Neuronal stem cell (in vitro differentiated cells): ENCODE measurements around the gene JPH4.

Source experiments
- DNase-seq: peaks from one replicate; pipeline ENCODE4 v3.0.0-alpha.2; 2013; ENCODE audit warnings: low spot score
- H2AFZ ChIP-seq: one replicate; pipeline ENCODE4 v1.6.1; 2013; ENCODE audit warnings: mild to moderate bottlenecking, low read length, inconsistent platforms
- H2AK5ac ChIP-seq: 2 replicates; pipeline ENCODE4 v1.6.1; 2013; ENCODE audit warnings: low read depth, mild to moderate bottlenecking, inconsistent platforms, low read length, moderate library complexity, mixed read lengths
- H2BK120ac ChIP-seq: 2 replicates; pipeline ENCODE4 v1.6.1; 2013; ENCODE audit warnings: low read depth, mild to moderate bottlenecking, inconsistent platforms, low read length, moderate library complexity, mixed read lengths
- H2BK12ac ChIP-seq: one replicate; pipeline ENCODE4 v1.6.1; 2013; ENCODE audit warnings: low read length, inconsistent platforms
- H2BK15ac ChIP-seq: 2 replicates; pipeline ENCODE4 v1.6.1; 2013; ENCODE audit warnings: mild to moderate bottlenecking, low read length, inconsistent platforms, mixed read lengths
- H2BK5ac ChIP-seq: one replicate; pipeline ENCODE4 v1.6.1; 2013; ENCODE audit warnings: inconsistent platforms, mild to moderate bottlenecking, low read length, moderate library complexity
- H3K14ac ChIP-seq: one replicate; pipeline ENCODE4 v1.6.1; 2013; ENCODE audit warnings: low read length, inconsistent platforms
- H3K18ac ChIP-seq: 2 replicates; pipeline ENCODE4 v1.6.1; 2013; ENCODE audit warnings: low read length, inconsistent platforms
- H3K23ac ChIP-seq: 2 replicates; pipeline ENCODE4 v1.6.1; 2013; ENCODE audit warnings: low read depth, mild to moderate bottlenecking, mixed read lengths, low read length, inconsistent platforms; ENCODE audit not compliant: poor library complexity
- H3K27ac ChIP-seq: replicated peaks from 3 replicates; pipeline ENCODE4 v1.5.1; 2013; ENCODE audit warnings: low read length, inconsistent platforms
- H3K27me3 ChIP-seq, 3 experiments: 2 replicates each; pipeline ENCODE4 v1.6.1; 2013; ENCODE audit warnings: low read length in 3 of 3, mild to moderate bottlenecking in 2 of 3, inconsistent platforms in 1 of 3, low read depth in 1 of 3, mixed read lengths in 1 of 3, moderate library complexity in 1 of 3; ENCODE audit not compliant: control insufficient read depth in 3 of 3, insufficient read depth in 3 of 3
- H3K36me3 ChIP-seq, 2 donors: replicated peaks in 1 of 2; 2 replicates each; pipeline ENCODE4 v1.6.1; 2013; ENCODE audit warnings: low read length in 2 of 2; ENCODE audit not compliant: control insufficient read depth in 2 of 2, insufficient read depth in 2 of 2
- H3K4ac ChIP-seq: 2 replicates; pipeline ENCODE4 v1.6.1; 2013; ENCODE audit warnings: inconsistent platforms, mild to moderate bottlenecking, low read length, moderate library complexity
- H3K4me1 ChIP-seq, 2 donors: 1 replicate in 1 of 2; 2 replicates in 1 of 2; pipeline ENCODE4 v1.6.1; 2013; ENCODE audit warnings: low read length in 2 of 2, low read depth in 1 of 2; ENCODE audit not compliant: control insufficient read depth in 2 of 2, insufficient read depth in 1 of 2
- H3K4me2 ChIP-seq: one replicate; pipeline ENCODE4 v1.6.1; 2013; ENCODE audit warnings: mild to moderate bottlenecking, low read length, inconsistent platforms; ENCODE audit not compliant: insufficient read depth, poor library complexity, severe bottlenecking
- H3K4me3 ChIP-seq, 2 donors: 2 replicates each; pipeline ENCODE4 v1.5.1; 2013; ENCODE audit warnings: low read length in 2 of 2, mild to moderate bottlenecking in 2 of 2, inconsistent platforms in 1 of 2, moderate library complexity in 1 of 2
- H3K79me1 ChIP-seq: one replicate; pipeline ENCODE4 v1.6.1; 2013; ENCODE audit warnings: low read depth, mild to moderate bottlenecking, inconsistent platforms, low read length, moderate library complexity
- H3K9ac ChIP-seq: one replicate; pipeline ENCODE4 v1.6.1; 2013; ENCODE audit warnings: mild to moderate bottlenecking, low read depth, low read length, inconsistent platforms; ENCODE audit not compliant: poor library complexity
- H3K9me3 ChIP-seq, 2 donors: replicated peaks in 1 of 2; 2 replicates each; pipeline versions ENCODE3 to v1.6.1; 2013; ENCODE audit warnings: low read length in 2 of 2, mild to moderate bottlenecking in 2 of 2, inconsistent platforms in 1 of 2, low read depth in 1 of 2, mixed read lengths in 1 of 2, moderate library complexity in 1 of 2; ENCODE audit not compliant: control insufficient read depth in 2 of 2, insufficient read depth in 1 of 2
- H4K8ac ChIP-seq: one replicate; pipeline ENCODE4 v1.6.1; 2013; ENCODE audit warnings: low read depth, mild to moderate bottlenecking, inconsistent platforms, low read length, moderate library complexity
- H4K91ac ChIP-seq: one replicate; pipeline ENCODE4 v1.6.1; 2013; ENCODE audit warnings: low read length, low read depth, mild to moderate bottlenecking, inconsistent platforms; ENCODE audit not compliant: poor library complexity
- WGBS, 2 donors: extraction: QIAGEN DNeasy Blood & Tissue Kit; methylation state at CpG; one replicate each; pipeline ENCODE4 v1.1.7; 2013; ENCODE audit warnings: missing lambda C conversion rate in 2 of 2, mixed read lengths in 1 of 2; ENCODE audit not compliant: insufficient read length in 2 of 2, insufficient replicate concordance in 1 of 2; ENCODE audit errors: extremely low coverage in 2 of 2; 5-methylcytosine and 5-hydroxymethylcytosine counted together

JPH4 gene

GRCh38 chr14:23569443-23570151 lies 9.0 kb downstream of the JPH4 start:
- H2BK5ac ChIP-seq: no peak overlapping the region
- H3K4me2 ChIP-seq: no peak overlapping the region
- peak overlapping the region; percentile 0 for H3K9ac ChIP-seq
- H2AK5ac ChIP-seq: no peak overlapping the region
- no peaks in the 10 kb centered on the region for H3K9me3 ChIP-seq
- no peak overlapping the region for H3K4me3 ChIP-seq
- H2BK12ac ChIP-seq: no peak overlapping the region
- no peak overlapping the region for H3K23ac ChIP-seq
- peak overlapping the region; percentile 30 for H3K27ac ChIP-seq
- H4K8ac ChIP-seq: no peak overlapping the region
- no peak overlapping the region for H4K91ac ChIP-seq
- no peak overlapping the region for H2AFZ ChIP-seq
- peak overlapping the region; percentile 28 for H3K18ac ChIP-seq
- DNase-seq: no peak
- no peak overlapping the region for H2BK15ac ChIP-seq
- peaks cover 0 to 79% (median 0%) of the 10 kb centered on the region in 3 experiments for H3K27me3 ChIP-seq
- no peak overlapping the region for H2BK120ac ChIP-seq
- no peak overlapping the region for H3K4ac ChIP-seq
- peaks cover 14 to 15% of the 10 kb centered on the region in 2 donors for H3K4me1 ChIP-seq
- no CpG with 5 or more reads among the region's 7 CpGs for WGBS, 2 donors
- no peak overlapping the region for H3K14ac ChIP-seq
- H3K79me1 ChIP-seq: no peaks in the 10 kb centered on the region
- H3K36me3 ChIP-seq: peaks cover 0 to 11% of the 10 kb centered on the region in 2 donors

- Histone ChIP-seq H2BK120ac (no peak overlapping the region), H4K8ac (no peak overlapping the region), H3K9me3 (no peaks in the 10 kb centered on the region), H2AFZ (peak overlapping the region; percentile 25), H3K14ac (no peak overlapping the region), H3K4me1 (peaks cover 13 to 14% of the 10 kb centered on the region in 2 donors), H2AK5ac (no peak overlapping the region), H3K4me3 (no peak overlapping the region), H3K27me3 (peaks cover 0 to 74% (median 0%) of the 10 kb centered on the region in 3 experiments), H3K23ac (no peak overlapping the region), H3K4me2 (no peak overlapping the region), H4K91ac (no peak overlapping the region), H3K79me1 (no peaks in the 10 kb centered on the region), H3K27ac (no peak overlapping the region), H3K4ac (no peak overlapping the region), H3K36me3 (peaks cover 0 to 14% of the 10 kb centered on the region in 2 donors), H2BK12ac (no peak overlapping the region), H2BK15ac (no peak overlapping the region), H2BK5ac (no peak overlapping the region), H3K18ac (peak overlapping the region; percentile 48), H3K9ac (no peak overlapping the region)
- DNase-seq: no peak
- WGBS, 2 donors: no CpG with 5 or more reads among the region's 6 CpGs
Observed at GRCh38 chr14:23568600-23569331, 9.8 kb downstream of the JPH4 start.

DNA sequence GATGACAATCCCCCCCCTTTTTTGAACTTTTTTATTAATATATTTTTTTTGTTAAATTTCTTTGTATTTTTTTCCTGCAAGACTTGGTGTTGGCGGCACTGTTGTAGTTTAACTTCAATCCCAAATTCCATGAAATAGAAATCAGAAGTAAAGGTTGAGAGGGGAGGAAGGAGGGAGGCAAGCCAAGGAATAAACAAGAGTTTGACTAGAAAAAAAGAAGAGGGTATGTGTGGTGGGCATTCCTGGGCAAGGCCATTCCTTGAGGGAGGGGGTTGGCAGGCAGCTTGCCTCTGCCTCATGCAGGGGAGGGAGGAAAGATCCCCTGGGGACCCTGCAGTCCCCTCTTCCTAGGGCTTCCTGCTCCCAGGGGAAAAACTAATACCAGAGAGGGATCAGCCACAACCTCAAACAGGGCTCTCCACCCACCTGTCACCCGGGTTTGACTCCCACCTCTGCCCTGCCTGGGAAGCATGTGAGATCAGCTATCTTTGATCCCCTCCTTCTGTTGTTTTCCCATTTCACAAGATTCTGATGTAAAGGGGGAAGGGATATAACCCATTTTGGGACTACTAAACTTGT lies 10.5 kb downstream of the JPH4 start:
- Histone ChIP-seq H3K4me1 (peaks cover 10 to 14% of the 10 kb centered on the region in 2 donors), H3K9me3 (no peaks in the 10 kb centered on the region), H3K23ac (no peak overlapping the region), H2BK12ac (no peak overlapping the region), H4K91ac (peak overlapping the region; percentile 62), H3K18ac (no peak overlapping the region), H3K27ac (peak overlapping the region; percentile 86), H3K79me1 (no peaks in the 10 kb centered on the region), H3K36me3 (peaks cover 0 to 15% of the 10 kb centered on the region in 2 donors), H3K27me3 (peaks cover 0 to 69% (median 0%) of the 10 kb centered on the region in 3 experiments), H3K4me3 (no peak overlapping the region), H2BK120ac (peak overlapping the region; percentile 40), H3K14ac (no peak overlapping the region), H2AFZ (no peak overlapping the region), H3K9ac (peak overlapping the region; percentile 45), H2BK15ac (no peak overlapping the region), H2BK5ac (peak overlapping the region; percentile 58), H4K8ac (no peak overlapping the region), H3K4me2 (no peak overlapping the region), H3K4ac (no peak overlapping the region), H2AK5ac (peak overlapping the region; percentile 84)
- no peak for DNase-seq
- WGBS, 2 donors: no CpG with 5 or more reads among the region's 2 CpGs
